Parathyroid adenoma (tissue), 2 donors: ENCODE data around the gene ARRB2.

Experiments
- H2AFZ ChIP-seq: fragments of 300-600 bp; sonication (generic); one replicate; pipeline ENCODE4 v1.7.0; 2017; ENCODE audit warnings: antibody characterized with exemption, mild to moderate bottlenecking
- H3K27ac ChIP-seq: fragments of 300-600 bp; sonication (generic); one replicate; pipeline ENCODE4 v1.7.0; 2017
- H3K27me3 ChIP-seq: fragments of 300-600 bp; sonication (generic); one replicate; pipeline ENCODE4 v1.7.0; 2017; ENCODE audit warnings: low read length; ENCODE audit not compliant: control insufficient read depth, insufficient read depth
- H3K36me3 ChIP-seq: fragments of 300-600 bp; sonication (generic); one replicate; pipeline ENCODE4 v1.7.0; 2017; ENCODE audit warnings: low read length; ENCODE audit not compliant: control insufficient read depth, insufficient read depth
- H3K4me1 ChIP-seq: fragments of 300-600 bp; sonication (generic); one replicate; pipeline ENCODE4 v1.7.0; 2017; ENCODE audit warnings: control low read depth
- H3K4me2 ChIP-seq: fragments of 300-600 bp; sonication (generic); one replicate; pipeline ENCODE4 v1.7.0; 2017; ENCODE audit warnings: low read length
- H3K4me3 ChIP-seq: fragments of 300-600 bp; sonication (generic); one replicate; pipeline ENCODE4 v1.7.0; 2017; ENCODE audit warnings: low read depth, low read length
- H3K79me2 ChIP-seq: fragments of 300-600 bp; sonication (generic); one replicate; pipeline ENCODE4 v1.7.0; 2017; ENCODE audit warnings: control low read depth
- H3K9ac ChIP-seq: fragments of 300-600 bp; sonication (generic); one replicate; pipeline ENCODE4 v1.7.0; 2017; ENCODE audit warnings: mild to moderate bottlenecking
- H3K9me3 ChIP-seq: fragments of 300-600 bp; sonication (generic); one replicate; pipeline ENCODE4 v1.7.0; 2017; ENCODE audit warnings: low read length; ENCODE audit not compliant: control insufficient read depth
- CTCF ChIP-seq: fragments of 300-600 bp; sonication (generic); IDR thresholded peaks from one replicate; pipeline ENCODE4 v1.7.0; 2017; ENCODE audit warnings: antibody characterized with exemption, mild to moderate bottlenecking
- donor health status: primary hyperparathyroidism.

ARRB2 gene

GRCh38 chr17:4673986-4674684 lies 36.3 kb upstream of the ARRB2 start:
- Histone ChIP-seq H3K27ac (no peak overlapping the region), H3K27me3 (no peaks in the 10 kb centered on the region), H3K4me3 (no peak overlapping the region), H3K9me3 (no peaks in the 10 kb centered on the region), H2AFZ (no peak overlapping the region), H3K79me2 (peaks cover 2% of the 10 kb centered on the region), H3K9ac (no peak overlapping the region), H3K4me2 (no peak overlapping the region), H3K36me3 (no peaks in the 10 kb centered on the region), H3K4me1 (peaks cover 5% of the 10 kb centered on the region)
- no peak for TF ChIP-seq CTCF

DNA sequence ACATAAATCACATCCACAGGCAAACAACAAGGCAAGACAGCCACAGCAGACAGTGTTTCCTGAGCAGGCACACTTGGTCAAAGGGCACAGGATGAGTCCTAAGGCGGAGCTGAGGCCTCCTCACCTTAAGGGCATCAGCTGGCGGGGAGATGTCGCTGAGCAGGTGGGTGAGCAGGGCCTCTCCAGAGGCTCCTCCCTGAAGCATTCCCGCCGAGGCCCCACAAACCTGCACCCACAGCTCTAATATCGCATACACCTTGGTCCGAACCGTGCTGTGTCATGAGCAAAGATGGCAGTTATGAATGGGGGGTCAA lies 35.8 kb upstream of the ARRB2 start:
- H3K4me1 ChIP-seq, result peaks cover 9% of the 10 kb centered on the region
- H3K27ac ChIP-seq, result no peak overlapping the region
- H3K4me2 ChIP-seq, result no peak overlapping the region
- no peak overlapping the region for H2AFZ ChIP-seq
- H3K4me3 ChIP-seq, result no peak overlapping the region
- H3K9ac ChIP-seq, result no peak overlapping the region
- H3K36me3 ChIP-seq, result no peaks in the 10 kb centered on the region
- TF ChIP-seq CTCF, result no peak
- H3K27me3 ChIP-seq, result no peaks in the 10 kb centered on the region
- H3K9me3 ChIP-seq, result no peaks in the 10 kb centered on the region
- peaks cover 2% of the 10 kb centered on the region for H3K79me2 ChIP-seq

DNA sequence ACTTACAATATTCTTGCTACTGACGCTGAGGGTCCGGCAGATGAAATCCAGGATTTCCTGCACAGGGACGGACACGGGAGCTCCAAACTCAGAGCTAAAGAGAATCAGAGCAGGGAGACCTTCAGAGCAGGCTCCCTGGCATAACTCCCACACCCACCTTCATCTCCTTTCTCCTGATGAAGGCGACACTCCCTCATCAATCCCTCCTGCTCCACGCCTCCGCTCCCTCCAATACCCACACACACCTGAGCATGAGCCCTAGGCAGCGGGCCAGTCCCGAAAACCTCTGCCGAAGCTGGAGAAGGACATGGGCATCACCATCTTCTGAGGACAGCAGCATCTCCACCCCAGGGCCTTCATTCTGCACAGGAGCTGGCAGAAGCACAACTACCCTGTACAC lies 34.6 kb upstream of the ARRB2 start:
- peaks cover 2% of the 10 kb centered on the region for H3K79me2 ChIP-seq
- peaks cover 9% of the 10 kb centered on the region for H3K4me1 ChIP-seq
- H3K9ac ChIP-seq, result no peak overlapping the region
- H3K27me3 ChIP-seq, result no peaks in the 10 kb centered on the region
- no peak overlapping the region for H3K4me2 ChIP-seq
- H3K27ac ChIP-seq, result no peak overlapping the region
- H3K36me3 ChIP-seq, result no peaks in the 10 kb centered on the region
- no peak overlapping the region for H3K4me3 ChIP-seq
- H3K9me3 ChIP-seq, result no peaks in the 10 kb centered on the region
- no peak for TF ChIP-seq CTCF
- H2AFZ ChIP-seq, result no peak overlapping the region

- Histone ChIP-seq H3K9me3 (no peaks in the 10 kb centered on the region), H3K9ac (no peak overlapping the region), H2AFZ (no peak overlapping the region), H3K4me3 (no peak overlapping the region), H3K4me2 (no peak overlapping the region), H3K27ac (no peak overlapping the region), H3K27me3 (no peaks in the 10 kb centered on the region), H3K79me2 (peaks cover 5% of the 10 kb centered on the region), H3K36me3 (no peaks in the 10 kb centered on the region), H3K4me1 (peaks cover 9% of the 10 kb centered on the region)
- no peak for TF ChIP-seq CTCF
Observed at GRCh38 chr17:4676791-4677190, 33.6 kb upstream of the ARRB2 start.

- H3K27ac ChIP-seq, result peak overlapping the region; percentile 12
- no peaks in the 10 kb centered on the region for H3K36me3 ChIP-seq
- H3K27me3 ChIP-seq, result no peaks in the 10 kb centered on the region
- peaks cover 9% of the 10 kb centered on the region for H3K4me1 ChIP-seq
- H3K79me2 ChIP-seq, result peaks cover 5% of the 10 kb centered on the region
- no peak for TF ChIP-seq CTCF
- H3K4me2 ChIP-seq, result no peak overlapping the region
- no peak overlapping the region for H3K9ac ChIP-seq
- H2AFZ ChIP-seq, result no peak overlapping the region
- H3K9me3 ChIP-seq, result no peaks in the 10 kb centered on the region
- H3K4me3 ChIP-seq, result no peak overlapping the region
Observed at GRCh38 chr17:4678448-4679026, 31.9 kb upstream of the ARRB2 start.
